NCI-H526 treated with DMSO at 0.1 percent for 48 hours (cell line): ENCODE measurements around the gene ATXN10.
"Not testable (repeated sequence)": the region's sequence is repeated elsewhere in the genome, so short reads cannot be mapped to it uniquely, and the experiment has no call there.

Experiments
- DNase-seq: peaks from one replicate; lab custom pipeline; 2025; lab: John Stamatoyannopoulos, UW

ATXN10 gene

GRCh38 chr22:45709060-45709739 lies 37.6 kb downstream of the ATXN10 start:
- no peak for DNase-seq

- no peak for DNase-seq
Measured at GRCh38 chr22:45709866-45710265, 38.2 kb downstream of the ATXN10 start.

- no peak for DNase-seq
Measured at GRCh38 chr22:45710469-45710868, 38.8 kb downstream of the ATXN10 start.

- not testable (repeated sequence) for DNase-seq
Measured at GRCh38 chr22:45714390-45714789, 42.8 kb downstream of the ATXN10 start.

- no peak for DNase-seq
Measured at GRCh38 chr22:45717789-45718188, 46.2 kb downstream of the ATXN10 start.

GRCh38 chr22:45718391-45718790 lies 46.8 kb downstream of the ATXN10 start:
- DNase-seq, result no peak

- DNase-seq, result no peak
Measured at GRCh38 chr22:45720839-45721378, 49.3 kb downstream of the ATXN10 start.

GRCh38 chr22:45722006-45722405 lies 50.4 kb downstream of the ATXN10 start:
- no peak for DNase-seq

- no peak for DNase-seq
Measured at GRCh38 chr22:45726081-45726480, 54.4 kb downstream of the ATXN10 start.

- DNase-seq, result no peak
Measured at GRCh38 chr22:45731041-45731797, 59.6 kb downstream of the ATXN10 start.

GRCh38 chr22:45731798-45732495 lies 60.3 kb downstream of the ATXN10 start:
- DNase-seq, result no peak

- DNase-seq, result no peak
Measured at GRCh38 chr22:45735273-45735672, 63.6 kb downstream of the ATXN10 start.

- DNase-seq, result no peak
Measured at GRCh38 chr22:45738206-45738605, 66.6 kb downstream of the ATXN10 start.

- DNase-seq, result no peak
Measured at GRCh38 chr22:45740236-45740635, 68.6 kb downstream of the ATXN10 start.

- DNase-seq, result no peak
Measured at GRCh38 chr22:45742866-45743450, 71.3 kb downstream of the ATXN10 start.

GRCh38 chr22:45743687-45744086 lies 72.1 kb downstream of the ATXN10 start:
- DNase-seq, result no peak

GRCh38 chr22:45744442-45744841 lies 72.8 kb downstream of the ATXN10 start:
- DNase-seq, result no peak

- no peak for DNase-seq
Measured at GRCh38 chr22:45750626-45751025, 79.0 kb downstream of the ATXN10 start.

- DNase-seq, result no peak
Measured at GRCh38 chr22:45752036-45752435, 80.4 kb downstream of the ATXN10 start.

- no peak for DNase-seq
Measured at GRCh38 chr22:45754822-45755221, 83.2 kb downstream of the ATXN10 start.

- no peak for DNase-seq
Measured at GRCh38 chr22:45756558-45756957, 84.9 kb downstream of the ATXN10 start.

GRCh38 chr22:45757068-45757467 lies 85.4 kb downstream of the ATXN10 start:
- DNase-seq, result no peak
